Endometrial microvascular endothelial cells (primary cell): ENCODE data around the gene ANOS1. TPM values are rescaled to one million over a fixed set of nuclear protein-coding genes. Genes with fewer than 3 reads are reported as not detected.

Experiments
- in situ Hi-C: cut with HindIII; loops from 2 replicates; pipeline ENCODE4 v1.10.0; 2017; ENCODE audit warnings: low sequenced_read_pairs, low pct_unique_long_range_greater_than_20kb; ENCODE audit errors: inconsistent ontology term
- total RNA-seq: library from RNA; depleted of rRNA; stranded (reverse); fragments of >200 nt; gene quantifications from one replicate; pipeline ENCODE4 v1.2.3, GENCODE V29; 2015; ENCODE audit errors: inconsistent ontology term

ANOS1 gene
- total RNA-seq, 1 donor from 2014 or later = 0.28 TPM

DNA sequence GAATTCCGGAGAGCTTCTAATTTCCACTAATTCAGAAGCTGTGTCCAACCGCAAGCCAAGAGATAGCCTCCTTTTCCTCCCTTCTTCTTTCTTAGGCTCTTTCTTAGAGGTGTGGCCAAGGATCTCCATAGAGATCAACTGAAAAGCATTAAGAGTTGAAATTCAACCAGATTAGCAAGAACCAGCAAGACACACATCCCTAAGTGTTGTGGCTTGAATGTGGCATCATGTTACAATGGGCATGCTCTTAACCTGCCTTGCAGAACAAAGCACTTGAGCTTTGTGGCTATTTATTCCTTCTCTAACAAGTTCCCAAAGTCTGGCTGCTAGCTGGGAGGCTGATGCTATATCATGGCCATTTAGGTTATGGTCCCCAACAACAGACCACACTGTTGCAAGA, 10.4 kb downstream of the ANOS1 start:
- in situ Hi-C loops = no loop called here

DNA sequence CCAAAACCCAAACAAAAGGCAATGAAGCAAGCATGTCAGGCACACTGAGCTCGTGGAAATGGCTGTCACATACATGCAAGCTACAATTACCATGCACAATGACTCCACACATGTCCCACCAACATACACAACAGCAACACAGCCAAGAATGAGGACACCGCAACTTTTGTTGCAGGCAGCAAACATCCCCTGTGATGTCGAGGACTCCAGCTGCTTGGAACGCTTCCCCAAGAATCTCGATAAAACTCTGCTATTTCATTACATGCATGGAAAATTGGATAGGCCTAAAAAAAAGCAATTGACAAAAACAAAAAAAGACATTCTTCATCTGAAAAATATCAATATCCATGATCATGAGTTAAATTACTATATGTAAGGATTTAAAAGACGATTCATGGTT, 11.8 kb downstream of the ANOS1 start:
- in situ Hi-C loops = no loop called here

DNA sequence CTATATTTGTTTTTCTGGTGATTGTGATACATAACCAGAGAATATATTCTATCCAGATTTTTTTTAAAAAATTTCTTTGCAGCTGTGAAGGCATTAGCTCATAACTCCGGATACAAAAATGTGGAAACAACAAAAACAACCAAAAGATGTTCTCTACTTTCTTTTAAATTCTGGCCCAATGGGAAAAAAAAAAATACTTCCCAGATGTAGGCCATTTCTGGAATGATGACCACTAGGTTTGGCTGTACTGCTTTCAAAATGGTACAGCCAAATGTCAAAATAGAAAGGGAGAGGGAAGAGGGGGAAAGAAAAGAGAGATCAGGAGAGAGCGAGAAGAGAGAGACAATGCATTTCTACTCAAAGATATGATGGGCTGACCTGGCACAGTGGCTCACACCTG, 14.6 kb downstream of the ANOS1 start:
- in situ Hi-C loops = no loop called here

DNA sequence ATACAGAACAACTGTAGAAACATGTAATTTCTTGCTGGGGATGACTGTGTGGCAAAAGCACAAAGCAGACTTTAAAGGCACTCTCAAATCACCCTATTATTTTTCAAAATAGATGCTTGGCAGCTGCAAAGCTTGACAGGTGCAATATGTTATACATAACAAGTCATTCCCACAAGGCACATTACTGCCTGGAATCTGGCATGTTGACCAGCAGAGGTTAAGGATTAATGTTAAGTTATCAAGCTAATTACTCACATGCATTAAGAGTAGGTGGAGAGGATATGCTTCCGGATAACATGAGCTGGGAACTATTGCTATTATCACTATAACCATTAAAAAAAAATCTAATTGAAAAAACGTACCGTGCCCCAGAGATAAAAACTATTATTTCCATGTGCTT, 17.8 kb downstream of the ANOS1 start:
- in situ Hi-C loops = no loop called here

DNA sequence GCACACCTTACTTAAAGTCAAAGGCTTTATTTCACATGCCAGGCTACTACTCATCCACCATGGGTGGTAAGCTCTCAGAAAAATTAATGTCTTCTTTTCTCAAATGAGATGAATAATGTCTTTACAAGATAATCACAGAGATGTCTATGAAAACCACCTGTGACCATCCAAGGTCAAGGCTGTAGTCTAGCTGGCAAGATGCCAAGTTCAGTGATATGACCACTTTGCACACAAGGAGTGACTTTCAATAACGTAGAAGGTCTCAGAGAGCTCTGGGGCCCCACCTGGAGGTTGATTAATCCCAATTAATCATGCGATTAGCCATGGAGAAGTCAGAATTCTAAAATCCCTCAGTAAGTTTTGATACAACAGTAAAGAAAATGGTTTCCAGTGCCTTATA, 20.5 kb downstream of the ANOS1 start:
- in situ Hi-C loops = no loop called here

DNA sequence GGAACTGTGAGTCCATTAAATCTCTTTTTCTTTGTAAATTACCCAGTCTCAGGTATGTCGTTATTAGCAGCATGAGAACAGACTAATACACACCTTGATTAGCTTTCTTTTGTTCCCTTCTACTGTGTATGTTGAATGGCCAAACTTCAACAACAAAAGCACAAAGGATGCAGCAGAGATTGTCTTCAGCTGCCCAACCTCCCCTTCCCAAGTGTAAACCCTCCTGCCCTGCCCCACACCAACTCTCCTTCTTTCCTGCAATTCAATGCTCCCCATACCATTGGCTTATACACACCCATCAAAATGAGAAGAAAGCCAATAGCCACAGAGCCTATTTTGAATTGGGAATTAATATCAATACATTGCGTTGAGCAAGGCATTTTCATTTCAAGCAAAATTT, 27.8 kb downstream of the ANOS1 start:
- in situ Hi-C loops = no loop called here

DNA sequence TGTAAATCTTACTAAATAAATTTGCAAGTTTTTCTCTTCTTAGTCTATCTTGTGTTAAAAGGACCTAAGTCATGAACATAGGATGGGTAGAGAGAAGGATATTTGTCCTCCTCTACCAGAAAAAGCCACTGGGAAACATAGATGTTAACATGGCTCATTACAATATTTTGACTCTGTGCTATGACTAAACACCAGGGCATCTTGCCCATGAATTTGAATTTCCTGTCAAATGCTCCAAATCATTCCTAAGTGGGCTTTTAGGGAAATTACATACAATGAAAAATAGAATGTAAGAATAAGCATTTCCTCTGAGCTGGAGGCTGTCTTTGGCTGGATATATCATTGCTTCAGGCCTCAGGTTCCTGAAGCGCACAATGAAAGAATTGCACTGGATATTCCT, 39.1 kb downstream of the ANOS1 start:
- in situ Hi-C loops = no loop called here

DNA sequence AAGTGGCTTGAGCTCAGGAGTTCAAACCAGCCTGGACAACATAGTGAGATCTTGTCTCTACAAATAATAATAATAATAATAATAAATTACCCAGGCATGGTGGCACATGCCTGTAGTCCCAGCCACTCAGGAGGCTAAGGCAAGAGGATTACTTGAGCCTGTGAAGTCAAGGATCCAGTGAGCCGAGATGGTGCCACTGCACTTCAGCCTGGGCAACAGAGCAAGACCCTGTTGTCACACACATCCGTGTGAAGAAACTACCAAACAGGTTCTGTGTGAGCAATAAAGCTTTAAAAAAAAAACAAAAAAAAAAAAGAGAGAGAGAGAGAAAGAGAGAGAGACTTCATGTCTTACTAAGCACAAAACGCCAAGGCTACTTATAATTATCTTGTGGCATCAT, 42.5 kb downstream of the ANOS1 start:
- in situ Hi-C loops = no loop called here

DNA sequence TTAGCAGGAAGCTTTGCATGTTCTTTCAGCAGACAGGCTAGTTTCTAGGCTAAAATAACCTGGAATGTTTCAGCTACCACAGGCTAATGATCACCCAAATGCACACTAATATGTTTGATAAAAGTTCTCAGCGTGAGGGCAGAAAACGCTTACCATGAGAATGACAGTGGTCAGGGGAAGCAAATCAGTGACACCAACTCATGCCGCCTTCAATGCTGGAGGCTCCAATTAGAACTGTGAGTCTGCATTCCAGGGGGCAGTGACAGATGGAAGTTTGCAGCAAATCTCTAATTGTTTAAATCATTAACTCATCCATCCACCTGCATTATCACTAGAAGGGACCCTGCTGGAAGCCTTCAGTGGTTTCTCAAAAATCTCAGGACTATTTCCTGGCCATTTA, 43.2 kb downstream of the ANOS1 start:
- in situ Hi-C loops = no loop called here

DNA sequence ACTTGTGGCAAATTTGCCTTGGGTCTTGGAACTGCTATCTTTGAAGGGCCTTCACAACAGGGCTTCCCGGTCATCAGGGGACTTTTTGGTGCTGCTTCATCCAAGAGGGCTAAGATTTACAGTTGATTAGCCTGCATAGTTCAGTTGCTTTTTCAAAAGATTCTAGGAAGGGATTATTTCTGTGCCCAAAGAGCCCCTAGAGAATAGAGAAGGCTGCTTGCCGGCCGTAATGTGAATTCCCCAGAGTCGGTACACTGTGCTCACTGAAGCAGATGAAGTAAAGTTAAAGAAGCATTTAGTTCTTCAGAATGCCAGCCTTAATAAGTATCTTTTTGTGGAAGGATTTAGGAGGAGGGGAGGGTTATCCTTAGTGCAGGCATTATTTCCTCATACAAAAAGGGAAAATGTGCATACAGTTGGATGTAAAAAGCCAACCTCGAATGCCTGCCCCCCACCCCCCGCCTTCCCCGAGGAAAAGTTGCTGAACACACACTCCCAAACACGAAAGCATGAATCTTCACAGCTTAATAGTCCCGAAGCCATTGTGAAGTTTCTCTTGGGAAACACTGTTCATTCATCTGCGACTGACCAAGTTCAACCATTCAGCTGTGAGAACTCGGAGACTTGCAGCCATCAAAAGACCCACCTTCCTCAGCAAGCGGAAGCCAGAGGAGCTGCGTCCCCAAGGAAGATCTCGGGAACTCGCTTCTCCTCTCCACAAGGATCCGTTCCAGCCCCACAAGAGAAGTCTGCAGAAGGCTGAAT, 47.6 kb downstream of the ANOS1 start:
- in situ Hi-C loops = no loop called here

DNA sequence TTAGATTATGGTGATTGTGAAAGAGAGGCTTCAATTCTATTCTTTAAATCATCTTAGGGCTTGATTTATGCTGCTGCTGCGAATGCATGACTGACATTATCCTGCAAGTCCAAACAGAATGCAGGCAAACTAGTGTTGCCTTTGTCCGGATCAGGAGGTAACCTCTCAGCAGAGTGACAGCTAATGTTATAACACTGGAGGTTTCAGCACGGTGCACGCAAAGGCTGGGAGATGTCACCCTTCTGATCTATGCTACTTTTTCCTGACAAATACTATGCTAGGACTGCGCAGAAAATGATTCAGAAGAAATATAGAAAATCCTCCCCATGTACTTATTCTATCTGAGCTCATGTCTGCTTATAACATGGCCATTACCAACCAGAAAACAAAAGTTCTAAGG, 48.2 kb downstream of the ANOS1 start:
- in situ Hi-C loops = no loop called here

DNA sequence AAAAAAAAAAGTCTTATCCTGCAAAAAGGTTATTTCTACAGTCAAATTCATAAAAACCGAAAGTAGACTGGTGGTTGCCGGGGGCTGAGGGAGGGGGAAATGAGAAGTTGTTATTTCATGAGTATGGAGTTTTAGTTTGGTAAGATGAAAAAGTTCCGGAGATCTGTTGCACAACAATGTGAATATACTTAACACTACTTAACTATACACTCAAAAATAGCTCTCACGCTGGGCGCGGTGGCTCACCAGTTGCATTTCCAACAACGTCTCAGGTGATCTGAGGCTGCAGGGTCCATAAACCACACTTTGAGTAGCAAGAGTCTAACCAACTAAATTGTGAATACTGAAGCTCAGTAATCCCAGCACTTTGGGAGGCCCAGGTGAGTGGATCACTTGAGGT, 52.4 kb downstream of the ANOS1 start:
- in situ Hi-C loops = no loop called here

DNA sequence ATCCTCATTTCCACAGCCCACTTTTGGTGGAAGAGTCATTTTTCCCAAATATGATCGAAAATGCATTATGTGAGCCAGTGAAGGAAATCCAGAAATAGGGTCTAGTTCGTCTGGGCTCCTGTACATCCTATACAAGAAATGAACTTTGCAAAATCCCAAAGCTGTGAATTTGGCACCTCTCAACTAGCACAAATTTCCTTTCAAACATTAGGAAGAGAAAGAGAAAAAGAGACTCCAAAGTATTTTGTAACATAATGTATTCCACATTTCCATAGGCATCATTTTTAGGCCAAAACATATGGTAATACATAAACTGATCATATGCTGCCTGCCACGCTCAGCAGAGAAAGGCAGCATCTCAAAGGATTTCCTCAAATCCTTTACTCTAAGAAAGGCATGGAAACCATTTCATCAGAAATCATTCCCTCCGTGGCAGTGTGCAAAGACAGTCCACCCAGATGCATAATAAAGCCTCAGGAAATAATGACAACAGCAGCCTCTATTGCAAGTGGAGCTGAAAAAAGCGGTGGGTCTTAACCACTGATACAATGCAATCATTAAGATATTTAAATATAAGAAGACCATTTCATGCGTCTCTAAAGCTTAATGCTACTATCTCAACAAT, 56.8 kb downstream of the ANOS1 start:
- in situ Hi-C loops = no loop called here

DNA sequence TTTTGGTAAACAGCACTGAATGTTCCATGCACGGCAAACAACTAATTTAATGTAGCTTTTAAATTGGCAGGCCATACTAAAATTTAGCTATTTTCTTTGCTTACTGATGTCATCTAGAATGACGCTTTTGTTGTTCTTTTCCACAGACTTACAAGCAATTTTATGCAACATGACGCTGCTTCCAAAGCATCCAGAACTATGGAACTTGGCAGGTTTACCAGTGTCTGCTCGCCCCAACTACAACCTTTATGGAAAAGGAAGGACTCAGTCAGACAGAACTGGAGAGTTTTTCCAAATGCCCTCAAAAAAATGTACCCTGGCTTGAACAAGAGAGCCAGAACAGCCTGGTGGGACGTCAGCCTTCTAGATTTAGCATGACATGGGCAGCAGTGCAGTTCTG, 58.7 kb downstream of the ANOS1 start:
- in situ Hi-C loops = no loop called here

DNA sequence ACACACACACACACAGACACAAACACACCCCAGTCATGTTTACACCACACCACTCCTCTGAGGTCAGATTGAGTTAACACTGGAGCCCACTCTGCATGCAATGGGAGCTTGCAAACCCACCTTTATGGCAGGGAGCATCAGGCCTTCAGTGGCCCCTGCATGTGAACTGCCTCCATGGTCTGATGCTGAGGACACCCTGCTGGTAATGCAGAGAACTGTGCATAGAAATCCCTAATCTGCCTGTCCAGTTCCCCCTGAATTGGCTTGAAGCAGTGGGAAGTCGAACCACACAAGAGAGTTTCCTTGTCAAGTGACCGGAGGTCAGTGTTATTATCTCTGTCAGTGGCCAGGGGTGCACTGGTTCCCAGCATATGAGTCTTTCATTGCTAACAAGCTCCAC, 59.8 kb downstream of the ANOS1 start:
- in situ Hi-C loops = no loop called here

DNA sequence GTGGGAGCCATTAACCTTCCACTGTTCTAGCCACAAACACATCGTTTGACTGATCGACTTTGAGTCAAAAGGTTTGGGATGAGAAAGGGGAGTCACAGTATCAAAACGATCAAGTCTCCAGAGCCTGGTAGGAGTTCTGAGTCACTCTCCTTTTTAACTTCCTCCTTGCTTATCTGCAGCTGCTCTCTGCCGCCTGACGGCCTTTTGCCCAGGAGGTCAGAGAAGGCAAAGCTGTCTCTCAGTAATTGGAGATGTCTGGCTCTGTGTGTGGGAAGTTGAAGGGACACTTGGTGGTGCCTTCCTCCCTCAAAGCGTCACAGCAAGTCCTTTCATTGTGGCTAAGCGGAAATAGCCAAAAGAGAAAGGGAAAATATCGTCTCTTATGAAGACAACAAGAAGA, 63.1 kb downstream of the ANOS1 start:
- in situ Hi-C loops = no loop called here

DNA sequence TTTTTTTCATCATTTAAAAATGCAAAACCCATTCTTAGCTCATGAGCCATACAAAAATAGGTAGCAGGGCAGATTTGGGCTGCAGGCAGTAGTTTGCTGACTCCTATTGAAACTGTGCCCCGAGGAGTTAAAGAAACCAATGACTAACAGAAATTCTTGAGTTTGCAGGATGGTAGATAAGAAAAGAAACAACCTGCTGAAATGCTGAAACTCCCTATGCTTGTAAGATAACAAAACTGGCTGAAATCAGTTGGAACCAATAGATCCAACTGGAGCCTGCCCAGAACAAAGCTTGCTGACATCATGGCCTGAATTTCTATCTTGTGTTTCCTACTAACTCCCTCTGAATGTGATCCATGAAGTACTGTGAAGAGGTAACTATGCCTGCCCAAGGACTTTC, 68.6 kb downstream of the ANOS1 start:
- in situ Hi-C loops = no loop called here

DNA sequence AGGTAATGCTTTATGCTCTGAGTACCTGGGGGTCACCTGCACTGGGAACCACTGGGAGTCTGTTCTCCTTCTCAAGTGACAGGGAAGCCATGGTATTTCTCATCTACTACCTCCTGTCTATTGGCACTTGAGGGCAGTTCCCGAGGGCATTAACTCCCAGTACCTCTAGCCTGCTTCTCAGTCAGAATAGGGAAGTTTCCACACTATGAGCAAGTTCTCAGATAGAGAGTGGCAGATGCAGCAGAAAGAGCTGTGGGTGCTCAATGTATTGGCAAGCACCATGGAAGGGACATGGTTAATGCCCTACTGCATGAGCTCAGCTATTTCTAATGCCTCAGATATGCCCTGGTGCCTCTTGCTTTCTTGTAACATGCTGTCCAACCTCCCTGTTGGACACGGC, 74.1 kb downstream of the ANOS1 start:
- in situ Hi-C loops = no loop called here

DNA sequence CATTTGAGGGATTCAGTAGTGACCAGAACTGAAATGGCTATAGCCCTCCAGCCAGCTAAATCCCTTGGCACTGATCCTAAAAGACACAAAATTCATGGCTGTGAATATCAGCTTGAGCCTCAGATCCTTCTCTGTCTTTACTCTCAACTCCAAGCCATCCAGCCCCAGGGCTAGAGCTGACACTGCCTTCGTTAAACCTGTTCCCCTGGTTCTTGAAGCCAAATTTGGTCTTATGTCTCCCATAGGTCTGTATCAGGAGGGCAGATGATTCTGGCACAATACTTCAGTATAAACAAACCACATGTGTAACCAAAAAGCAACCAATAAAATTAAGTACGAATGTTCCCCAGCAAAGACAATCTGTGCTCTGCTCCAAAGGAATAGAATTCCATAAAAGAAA, 78.0 kb downstream of the ANOS1 start:
- in situ Hi-C loops = no loop called here

DNA sequence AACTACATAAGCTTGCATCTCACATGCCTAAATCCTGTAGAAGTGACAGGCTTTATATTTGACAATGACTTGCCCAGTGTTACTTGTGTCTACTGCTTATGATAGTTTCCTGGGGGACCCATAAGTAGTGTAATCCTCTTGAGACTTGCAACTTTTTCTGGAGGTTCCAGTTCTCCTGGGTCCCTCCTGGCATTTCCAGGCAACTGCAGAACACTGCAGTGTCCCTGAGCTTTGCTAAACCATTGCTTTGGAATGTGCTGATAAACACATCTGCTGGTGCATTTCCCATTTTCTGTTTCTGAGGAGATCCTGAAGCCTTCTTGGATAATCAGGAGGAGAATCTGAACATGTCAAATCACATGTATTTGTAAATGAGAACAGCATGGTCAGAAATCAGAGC, 82.0 kb downstream of the ANOS1 start:
- in situ Hi-C loops = no loop called here

DNA sequence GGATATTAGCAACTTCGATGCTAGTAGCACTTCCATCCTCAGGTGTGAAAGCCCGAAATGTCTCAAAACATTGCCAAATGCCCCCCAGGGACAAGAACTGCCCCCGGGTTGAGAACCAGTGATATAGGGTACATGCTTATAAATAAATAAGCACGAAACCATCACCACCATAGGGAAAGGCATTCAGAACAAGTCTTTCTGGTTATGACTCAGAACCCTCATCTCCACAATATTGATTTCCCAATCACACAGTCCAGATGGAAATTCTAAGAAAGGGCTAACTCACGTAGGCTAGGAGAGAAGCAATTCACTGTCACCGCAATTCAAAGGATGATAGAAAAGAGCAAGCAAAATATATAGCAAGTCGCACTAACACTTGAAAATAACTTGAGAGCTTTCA, 84.8 kb downstream of the ANOS1 start:
- in situ Hi-C loops = no loop called here
